Activated T-cell treated with anti-CD3 and anti-CD28 coated beads, Interleukin-2, amount 50 U/mL, for 48 hours (primary cell): ENCODE data around the gene EID1.
"Not testable (repeated sequence)": the region's sequence is repeated elsewhere in the genome, so short reads cannot be mapped to it uniquely, and the experiment has no call there.

ENCODE experiments used
- DNase-seq, 2 experiments: peaks; one replicate each; pipeline ENCODE4 v3.0.0-alpha.2; 2020

EID1 gene, protein sequence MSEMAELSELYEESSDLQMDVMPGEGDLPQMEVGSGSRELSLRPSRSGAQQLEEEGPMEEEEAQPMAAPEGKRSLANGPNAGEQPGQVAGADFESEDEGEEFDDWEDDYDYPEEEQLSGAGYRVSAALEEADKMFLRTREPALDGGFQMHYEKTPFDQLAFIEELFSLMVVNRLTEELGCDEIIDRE

DNA sequence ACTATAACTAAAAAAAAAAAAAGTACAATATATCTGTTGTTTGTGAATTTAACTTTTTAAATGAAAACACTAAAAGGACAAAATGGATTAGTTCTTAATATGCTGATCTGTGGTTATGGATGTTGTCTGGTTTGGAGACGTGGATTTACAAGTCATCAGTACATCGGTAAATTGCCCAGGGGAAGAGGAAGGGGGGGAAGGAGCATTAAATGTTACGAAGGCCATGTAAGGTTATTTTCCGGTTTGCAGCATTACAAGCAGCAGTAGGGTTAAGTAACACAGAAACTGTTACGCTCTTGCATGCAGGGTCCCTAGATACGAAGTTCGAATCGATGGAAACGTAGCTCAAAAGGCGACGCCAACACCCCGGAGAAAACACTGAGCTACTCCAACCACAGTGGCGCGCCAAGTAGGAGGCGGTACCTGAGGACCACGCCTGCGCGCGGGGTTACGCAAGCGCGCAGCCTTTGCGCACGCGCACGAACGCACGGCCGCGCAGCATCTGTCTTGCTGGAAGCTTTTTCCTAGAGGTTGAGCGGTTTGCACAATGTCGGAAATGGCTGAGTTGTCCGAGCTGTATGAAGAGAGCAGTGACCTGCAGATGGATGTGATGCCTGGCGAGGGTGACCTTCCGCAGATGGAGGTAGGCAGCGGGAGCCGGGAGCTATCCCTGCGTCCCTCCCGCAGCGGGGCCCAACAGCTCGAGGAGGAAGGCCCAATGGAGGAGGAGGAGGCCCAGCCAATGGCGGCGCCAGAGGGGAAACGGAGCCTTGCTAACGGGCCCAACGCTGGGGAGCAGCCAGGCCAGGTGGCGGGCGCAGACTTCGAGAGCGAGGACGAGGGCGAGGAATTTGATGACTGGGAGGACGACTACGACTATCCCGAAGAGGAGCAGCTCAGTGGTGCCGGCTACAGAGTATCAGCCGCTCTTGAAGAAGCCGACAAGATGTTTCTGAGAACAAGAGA is at the start of gene EID1:
Gene EID1, plus strand, starts transcription at position 505 of the 966 bp plus-strand sequence. Its CDS starts 43 bp downstream, at position 548.
- DNase-seq: peak; percentile 96

GRCh38 chr15:48828471-48828870 is 49.5 kb upstream of the EID1 start:
- DNase-seq: no peak

- no peak for DNase-seq
These were observed 49.0 kb upstream of the EID1 start for GRCh38 chr15:48828906-48829305.

- DNase-seq: no peak
These were observed 45.3 kb upstream of the EID1 start for GRCh38 chr15:48832648-48833047.

- no peak for DNase-seq
These were observed 44.3 kb upstream of the EID1 start for GRCh38 chr15:48833526-48834239.

DNA sequence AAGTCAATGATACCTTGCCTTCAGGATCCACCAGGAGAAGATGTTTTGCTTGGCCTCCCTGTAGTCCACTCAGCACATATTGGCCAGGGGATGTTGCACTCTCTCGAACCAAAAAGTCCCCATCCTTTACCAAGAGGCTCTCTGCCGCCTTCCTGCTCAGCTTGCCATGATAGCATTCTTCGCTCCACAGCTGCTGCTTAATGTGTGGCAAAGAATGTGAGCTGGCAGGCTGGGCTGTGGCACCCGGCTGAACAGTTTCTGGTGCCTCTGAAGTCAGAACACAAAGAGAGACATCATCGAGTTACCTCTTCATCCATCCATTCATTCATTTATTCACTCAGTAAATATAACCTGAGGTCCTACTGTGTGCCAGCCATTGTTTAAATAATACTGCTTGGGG is 43.2 kb upstream of the EID1 start:
- DNase-seq: no peak

DNA sequence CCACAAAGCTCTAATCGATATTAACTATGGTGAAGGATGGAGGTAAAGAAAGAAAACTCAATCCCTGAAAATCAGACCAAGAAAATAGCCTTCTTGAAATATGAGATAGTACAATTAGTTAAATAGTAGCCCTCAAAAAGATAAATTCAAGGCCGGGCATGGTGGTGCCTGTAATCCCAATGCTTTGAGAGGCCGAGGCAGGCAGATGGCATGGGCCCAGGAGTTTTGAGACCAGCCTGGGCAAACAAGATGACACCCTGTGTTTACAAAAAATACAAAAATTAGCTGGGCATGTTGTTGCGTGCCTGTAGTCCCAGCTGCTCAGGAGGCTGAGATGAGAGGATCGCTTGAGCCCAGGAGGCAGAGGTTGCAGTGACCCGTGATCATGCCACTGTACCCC is 35.4 kb upstream of the EID1 start:
- DNase-seq: no peak

DNA sequence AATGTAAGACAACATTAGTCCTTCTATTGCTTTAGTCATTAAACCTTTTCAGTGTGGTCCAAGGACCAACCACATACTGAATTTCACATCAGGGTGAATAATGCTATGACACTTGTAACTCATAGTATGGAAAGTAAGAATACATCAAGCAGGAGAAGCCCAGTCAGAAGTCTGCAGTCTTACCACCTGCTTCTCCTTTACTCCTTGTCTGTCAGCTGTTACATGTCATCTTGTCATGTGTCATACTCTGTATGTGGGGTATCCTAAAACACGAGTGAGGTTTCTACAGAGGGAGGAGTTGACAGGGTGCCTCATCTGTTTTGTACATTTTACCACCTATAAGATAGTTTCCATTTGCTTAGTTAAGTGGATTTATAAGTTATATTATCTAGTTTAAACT is 32.8 kb upstream of the EID1 start:
- DNase-seq: no peak

DNA sequence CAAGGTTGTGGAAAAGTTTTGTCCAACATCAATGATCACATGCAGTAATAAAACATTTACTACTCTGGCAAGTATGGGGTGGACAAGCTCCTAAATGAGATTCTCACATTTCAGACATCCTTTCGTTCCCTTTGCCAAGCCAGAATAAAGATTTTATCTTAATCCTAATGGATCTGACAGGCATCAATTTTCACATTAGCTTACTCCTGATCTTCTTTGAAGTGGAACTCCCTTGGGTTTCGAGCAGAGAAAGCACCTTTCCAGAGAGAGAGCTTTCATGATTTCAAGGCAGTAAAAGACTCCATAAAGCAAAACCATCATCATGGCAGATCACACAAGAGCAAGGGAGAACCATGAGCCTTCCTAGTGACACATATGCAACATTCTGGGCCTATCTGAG is 27.3 kb upstream of the EID1 start:
- no peak for DNase-seq

- DNase-seq: no peak
These were observed 26.0 kb upstream of the EID1 start for GRCh38 chr15:48851956-48852355.

DNA sequence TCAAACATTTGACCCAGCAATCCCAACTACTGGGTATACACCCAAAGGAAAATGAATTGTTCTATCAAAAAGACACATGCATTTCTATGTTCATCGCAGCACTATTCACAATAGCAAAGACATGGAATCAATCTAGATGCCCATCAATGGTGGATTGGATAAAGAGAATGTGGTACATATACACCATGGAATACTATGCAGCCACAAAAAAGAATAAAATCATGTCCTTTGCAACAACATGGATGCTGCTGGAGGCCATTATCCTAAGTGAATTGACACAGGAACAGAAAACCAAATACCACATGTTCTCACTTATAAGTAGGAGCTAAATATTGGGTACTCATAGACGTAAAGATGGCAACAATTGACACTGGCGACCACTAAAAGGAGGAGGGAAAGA is 23.5 kb upstream of the EID1 start:
- DNase-seq: not testable (repeated sequence)

GRCh38 chr15:48855501-48856440 is 22.2 kb upstream of the EID1 start:
- DNase-seq: no peak

GRCh38 chr15:48856942-48857341 is 21.0 kb upstream of the EID1 start:
- DNase-seq: no peak

DNA sequence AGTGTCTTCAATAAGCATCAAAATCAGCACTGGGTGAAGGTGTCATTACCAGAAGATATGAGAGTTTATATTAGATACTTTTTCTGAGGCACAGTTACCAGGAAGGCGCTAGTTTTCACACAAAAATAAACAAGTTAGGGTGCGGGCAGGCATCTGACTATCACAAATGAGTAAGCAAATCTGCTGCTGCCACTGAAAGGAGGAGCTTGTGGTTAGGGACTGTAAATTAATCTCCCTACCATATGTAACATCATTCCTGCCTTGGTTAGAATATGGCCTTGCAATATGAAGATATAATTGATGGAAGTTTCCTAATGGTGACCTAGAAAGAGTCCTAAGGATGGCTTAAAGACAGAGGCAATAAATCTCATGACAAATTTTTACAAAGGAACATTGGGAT is 19.5 kb upstream of the EID1 start:
- DNase-seq: no peak

DNA sequence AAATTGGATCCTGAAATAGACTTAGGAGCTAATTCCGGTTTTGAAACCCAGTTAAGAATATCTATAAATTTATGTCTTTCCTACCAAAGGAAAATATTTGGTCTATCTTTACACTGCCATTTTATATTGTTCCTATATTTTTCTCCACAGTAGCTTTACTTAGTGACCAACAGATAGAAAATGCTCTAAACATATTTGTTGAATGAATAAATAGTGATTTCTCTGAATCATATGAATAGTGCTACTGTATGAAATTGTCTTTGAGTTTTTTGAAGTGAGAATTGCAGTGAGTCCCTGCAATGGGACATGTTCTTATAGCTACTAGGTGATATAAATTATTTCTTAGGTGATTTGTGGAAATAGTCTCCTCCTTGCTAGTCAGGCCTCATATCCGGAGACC is 18.5 kb upstream of the EID1 start:
- DNase-seq: no peak

GRCh38 chr15:48861813-48862431 is 16.0 kb upstream of the EID1 start:
- DNase-seq: no peak

GRCh38 chr15:48862705-48863104 is 15.2 kb upstream of the EID1 start:
- DNase-seq: peak; percentile 22 to 26

- DNase-seq: no peak
These were observed 12.4 kb upstream of the EID1 start for GRCh38 chr15:48865370-48866079.

- DNase-seq: no peak
These were observed 11.8 kb upstream of the EID1 start for GRCh38 chr15:48866141-48866563.

DNA sequence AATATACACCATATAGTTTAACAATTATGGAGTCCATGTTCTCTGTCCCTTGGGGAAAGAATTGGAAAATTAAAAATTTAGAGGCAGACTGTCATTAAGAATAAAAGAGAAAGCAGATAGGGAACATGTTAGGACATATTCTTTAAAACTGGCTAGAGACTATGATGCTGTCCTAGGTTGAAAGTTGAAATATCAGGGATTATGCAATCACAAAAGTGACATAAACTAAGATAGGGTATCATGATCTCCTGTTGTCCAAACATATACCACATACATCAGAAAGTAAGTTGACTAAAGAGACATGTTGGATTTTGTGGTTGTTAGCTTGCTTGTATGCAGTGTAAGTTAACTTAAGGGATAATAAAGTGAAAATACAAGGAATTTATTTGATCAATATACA is 9.9 kb upstream of the EID1 start:
- DNase-seq: no peak

- no peak for DNase-seq
These were observed 9.4 kb upstream of the EID1 start for GRCh38 chr15:48868536-48868935.
